HG03025 (cell line): ENCODE results near the gene WWOX.

Source experiments
- ATAC-seq: cut with Tn5 transposase; IDR thresholded peaks from one replicate; pipeline ENCODE4 v1.9.1; 2021; ENCODE audit warnings: mild to moderate bottlenecking, moderate library complexity; ENCODE audit not compliant: unreplicated experiment, low FRiP score

The WWOX gene

DNA sequence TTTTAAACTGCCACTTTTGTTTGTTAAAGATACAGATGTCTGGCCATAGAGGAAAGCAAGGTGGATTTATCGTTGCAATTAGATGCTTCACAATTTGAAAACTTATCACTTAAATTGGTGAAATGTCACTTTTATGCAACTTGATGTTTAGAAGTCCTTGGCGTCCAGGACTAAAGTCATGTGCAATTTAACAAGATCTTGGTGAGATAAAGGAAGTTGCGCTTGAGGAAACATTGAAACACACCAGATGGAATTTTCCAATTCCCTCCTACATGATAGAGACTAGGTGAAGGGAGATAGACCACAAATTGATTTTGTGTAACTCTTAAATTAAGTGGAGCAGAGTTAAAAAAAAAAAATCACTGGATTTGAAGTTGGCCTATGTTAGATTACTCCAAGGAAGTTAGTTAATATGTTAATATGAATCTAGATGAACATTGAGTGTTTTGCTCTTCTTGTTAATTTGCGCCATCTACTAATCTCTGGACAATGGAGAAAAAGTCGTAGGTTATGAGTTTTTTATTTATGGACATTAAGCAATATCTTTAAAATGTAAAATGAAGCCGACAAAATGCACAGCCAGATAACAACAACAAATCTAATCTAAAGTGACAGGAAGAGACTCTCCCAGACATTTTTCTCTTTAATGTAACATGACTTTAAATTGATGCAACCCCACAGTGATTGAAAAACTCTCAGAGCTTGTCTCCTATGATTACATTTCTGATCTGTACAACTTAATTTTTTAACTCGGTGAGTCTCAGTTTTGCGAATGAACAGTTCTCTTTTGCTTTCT, 119.6 kb downstream of the WWOX start:
- ATAC-seq: no peak

GRCh38 chr16:78220571-78220970, 121.1 kb downstream of the WWOX start:
- ATAC-seq: no peak

GRCh38 chr16:78221892-78222291, 122.4 kb downstream of the WWOX start:
- ATAC-seq: no peak

- ATAC-seq: no peak
These were observed 124.9 kb downstream of the WWOX start for GRCh38 chr16:78224342-78224741.

GRCh38 chr16:78225919-78226318, 126.5 kb downstream of the WWOX start:
- ATAC-seq: no peak

DNA sequence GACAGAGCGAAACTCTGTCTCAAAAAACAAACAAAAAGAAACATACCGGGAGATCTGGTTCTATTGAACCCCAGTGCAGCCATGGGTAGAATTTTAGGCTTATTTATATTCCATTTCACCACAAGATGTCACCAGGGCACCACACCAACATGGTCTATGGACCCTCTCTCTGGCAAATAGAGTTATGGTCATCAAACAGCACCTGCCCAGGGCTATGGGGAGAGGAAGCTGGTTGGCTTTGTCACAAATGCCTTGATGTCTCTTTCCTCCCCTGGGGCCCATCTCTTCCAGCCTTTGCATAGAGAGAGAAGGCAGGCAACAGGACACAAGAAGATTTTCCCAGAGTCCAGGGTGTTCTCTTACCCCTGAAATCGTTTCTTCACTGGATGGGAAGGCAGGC, 128.4 kb downstream of the WWOX start:
- ATAC-seq: no peak

DNA sequence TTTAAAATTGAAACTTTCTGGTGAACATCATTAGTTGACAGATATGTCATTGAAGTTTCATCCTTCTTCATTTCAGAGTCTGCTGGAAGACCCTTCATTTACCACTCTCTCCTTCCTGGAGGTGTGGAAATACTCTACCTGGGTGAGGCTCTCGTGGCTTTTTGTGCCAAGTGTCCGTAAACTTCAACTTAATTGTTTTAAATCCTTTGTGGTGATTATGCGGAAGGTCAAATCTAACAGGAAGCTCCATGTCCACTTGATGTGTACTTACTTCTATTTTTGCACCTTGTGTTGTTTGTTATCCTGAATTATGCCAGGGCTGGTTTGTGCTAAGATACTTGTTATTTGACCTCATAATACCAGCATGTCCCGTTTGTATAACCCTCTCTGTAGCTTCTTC, 129.2 kb downstream of the WWOX start:
- ATAC-seq: no peak

- no peak for ATAC-seq
These were observed 131.4 kb downstream of the WWOX start for GRCh38 chr16:78230832-78231231.

DNA sequence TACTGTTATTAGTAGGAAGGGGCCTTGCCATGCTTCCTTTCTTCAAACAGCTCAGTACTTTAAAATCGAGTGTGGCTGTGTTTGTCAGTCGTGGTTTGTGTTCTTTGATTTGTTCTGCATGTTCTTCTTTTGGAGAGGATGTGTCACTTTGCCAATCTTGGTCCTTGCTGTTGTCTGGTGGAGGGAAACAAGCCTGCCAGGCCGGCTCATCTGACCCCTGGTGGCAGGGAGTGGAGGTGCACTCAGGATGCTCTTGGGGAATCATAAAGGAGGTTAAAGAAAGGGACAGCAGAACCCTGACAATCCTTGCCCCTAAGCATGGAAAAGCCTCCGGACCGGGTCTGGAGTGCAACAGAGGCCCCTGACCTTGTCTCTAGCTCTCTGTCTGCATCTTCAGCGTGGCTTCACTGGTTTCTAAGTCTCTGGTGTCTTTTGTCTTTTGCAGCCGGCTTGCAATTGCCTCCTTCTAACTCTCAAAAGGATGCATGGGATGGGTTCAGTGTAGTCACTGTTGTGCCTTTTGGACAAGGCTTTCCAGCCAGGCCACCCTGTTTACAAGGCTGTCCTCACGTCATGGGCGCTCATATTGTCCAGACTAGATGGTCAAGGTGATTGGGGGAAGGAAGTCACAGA, 135.8 kb downstream of the WWOX start:
- no peak for ATAC-seq

DNA sequence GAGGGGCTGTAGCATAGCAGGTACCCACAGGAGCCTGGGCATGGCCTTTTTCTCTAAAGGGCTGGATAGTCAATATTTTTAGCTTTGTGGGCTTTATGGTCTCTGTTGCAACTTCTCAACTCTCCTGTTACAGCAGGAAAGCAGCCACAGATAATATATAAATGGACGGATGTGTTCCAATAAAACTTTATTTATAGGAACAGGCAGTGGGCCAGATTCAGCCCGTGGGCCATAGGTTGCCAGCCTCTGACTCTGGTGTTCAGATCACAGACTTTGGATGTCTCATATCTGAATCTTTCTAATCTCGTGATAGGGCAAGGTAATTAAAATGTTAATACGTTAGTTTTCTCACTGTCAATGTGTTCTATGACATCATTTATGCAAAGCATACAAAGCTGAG, 136.4 kb downstream of the WWOX start:
- no peak for ATAC-seq

GRCh38 chr16:78237841-78238240, 138.4 kb downstream of the WWOX start:
- no peak for ATAC-seq

- no peak for ATAC-seq
These were observed 141.2 kb downstream of the WWOX start for GRCh38 chr16:78240459-78241222.

DNA sequence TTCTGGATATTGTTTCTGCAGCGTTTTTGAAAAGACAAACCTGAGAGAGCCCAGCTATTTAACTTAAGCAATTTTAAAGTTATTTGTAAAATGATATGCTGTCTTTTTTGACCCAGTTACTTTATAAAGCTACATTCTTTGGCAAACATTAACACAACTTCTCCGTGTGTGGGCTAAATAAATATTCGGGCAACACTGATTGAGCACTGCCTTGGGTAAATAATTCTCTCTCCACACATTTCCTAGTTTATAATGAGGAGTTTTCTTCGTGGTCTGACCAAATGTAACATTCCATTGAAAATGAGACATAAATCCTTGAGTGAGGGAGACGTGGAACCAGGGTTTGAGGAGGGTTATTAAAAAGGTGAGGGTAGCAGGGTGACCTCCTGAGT, 142.8 kb downstream of the WWOX start:
- no peak for ATAC-seq

DNA sequence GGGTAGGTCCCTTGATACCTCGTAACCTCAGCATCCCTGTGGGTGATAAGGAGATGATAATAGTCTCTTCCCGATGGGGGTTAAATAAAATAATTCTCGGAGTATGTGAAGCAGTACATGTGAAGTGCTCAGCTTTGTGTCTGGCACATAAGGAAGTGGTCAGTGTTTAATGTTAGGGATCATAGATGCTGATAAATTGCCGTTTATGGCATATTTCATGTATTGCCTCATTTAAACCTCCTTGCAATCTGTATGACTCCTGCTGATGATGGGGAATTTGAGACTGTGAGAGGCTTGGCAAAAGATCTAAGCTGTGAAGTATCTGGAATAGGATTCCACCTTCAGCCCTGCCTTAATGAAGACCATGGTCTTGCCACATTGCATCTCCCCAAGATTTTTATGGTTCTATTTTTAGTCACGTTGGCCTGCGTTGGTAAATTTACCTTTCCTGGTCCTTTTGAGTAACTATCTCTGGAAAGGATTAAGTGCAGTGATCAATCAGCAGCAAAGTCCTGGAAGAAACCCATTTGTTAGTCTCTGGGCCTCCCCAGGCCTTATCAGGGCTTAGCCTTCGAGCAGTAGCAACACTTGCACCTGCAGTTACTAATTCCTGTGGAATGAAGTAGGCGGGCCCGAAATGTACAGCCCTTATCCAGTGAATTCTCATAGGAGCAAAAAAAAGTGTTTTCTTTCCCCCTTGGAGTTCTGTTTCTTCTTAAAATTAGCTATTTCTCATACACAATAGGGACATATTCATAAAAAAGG, 144.9 kb downstream of the WWOX start:
- ATAC-seq: no peak

DNA sequence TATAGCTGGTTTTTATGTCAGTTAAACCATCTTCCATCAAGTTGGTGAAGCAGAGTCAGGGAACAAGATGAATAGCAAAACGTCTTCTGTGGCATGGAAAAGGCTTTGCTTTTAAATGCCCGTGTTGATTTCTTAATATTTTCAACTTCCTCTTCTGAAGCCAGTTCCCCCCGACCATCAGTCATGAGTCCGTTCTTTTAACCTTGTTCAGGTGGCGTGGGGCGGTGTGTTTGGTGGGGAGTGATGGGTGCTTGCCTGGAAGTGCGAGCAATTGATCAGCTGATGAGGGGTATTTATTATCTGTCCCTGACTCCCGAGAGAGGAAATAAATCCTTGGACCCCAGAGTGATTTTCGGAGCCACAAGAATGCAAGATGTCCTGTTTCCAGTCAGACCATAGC, 147.1 kb downstream of the WWOX start:
- ATAC-seq: no peak

DNA sequence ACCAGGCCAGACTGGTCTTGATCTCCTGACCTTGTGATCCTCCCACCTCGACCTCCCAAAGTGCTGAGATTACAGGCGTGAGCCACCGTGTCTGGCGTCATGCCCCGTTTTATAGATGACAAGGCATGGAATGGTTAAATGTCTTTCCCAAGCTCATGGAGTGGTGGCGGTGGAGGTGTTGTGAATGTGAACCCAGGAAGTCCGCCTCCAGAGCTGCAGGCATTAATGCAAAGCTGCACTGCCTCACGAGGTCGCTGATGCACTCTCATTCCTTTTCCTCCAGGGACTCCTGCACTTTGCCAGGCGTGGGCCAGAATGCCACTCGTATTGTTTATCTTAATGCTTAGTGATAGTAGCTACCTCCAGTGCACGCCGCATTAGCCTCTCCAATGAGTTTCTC, 149.6 kb downstream of the WWOX start:
- ATAC-seq: no peak

DNA sequence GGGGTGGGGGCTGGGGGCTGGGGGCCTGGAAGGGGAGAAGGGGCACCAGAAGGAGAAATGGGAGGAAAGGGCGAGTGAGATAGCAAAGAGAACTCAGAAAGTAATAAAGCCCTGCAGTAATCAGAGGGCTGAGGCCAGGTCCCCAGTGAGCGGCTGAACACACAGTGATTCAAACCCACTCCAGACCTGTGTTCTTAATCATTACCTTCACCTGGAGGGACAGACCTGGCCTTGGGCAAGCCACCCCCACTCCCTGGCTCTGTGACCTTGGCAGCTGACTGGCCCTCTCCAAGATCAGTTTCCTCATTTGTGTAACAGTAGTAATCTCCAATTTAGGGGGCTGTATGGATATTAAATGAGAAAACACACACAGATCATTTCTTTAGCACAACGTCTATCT, 150.4 kb downstream of the WWOX start:
- no peak for ATAC-seq

DNA sequence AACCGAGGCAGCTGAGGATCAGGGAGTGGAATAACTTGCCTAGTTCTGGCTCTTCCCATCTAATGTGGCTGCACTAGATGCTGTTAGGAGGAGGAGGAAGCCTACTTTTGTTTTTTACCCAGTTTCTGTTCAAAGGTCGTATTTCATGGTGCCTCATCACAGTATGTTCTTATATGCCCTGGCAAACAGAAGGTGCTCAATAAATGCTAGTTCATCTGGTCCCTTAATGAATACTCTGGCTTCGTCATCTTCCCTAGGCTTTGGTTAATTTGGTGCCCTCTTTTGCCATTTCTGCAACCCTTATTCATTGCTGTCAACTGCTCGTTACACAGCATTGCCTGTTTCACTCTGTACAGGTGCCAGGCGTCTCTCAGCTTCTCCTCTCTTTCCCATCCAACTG, 151.7 kb downstream of the WWOX start:
- no peak for ATAC-seq

- no peak for ATAC-seq
These were observed 153.3 kb downstream of the WWOX start for GRCh38 chr16:78252757-78253156.

DNA sequence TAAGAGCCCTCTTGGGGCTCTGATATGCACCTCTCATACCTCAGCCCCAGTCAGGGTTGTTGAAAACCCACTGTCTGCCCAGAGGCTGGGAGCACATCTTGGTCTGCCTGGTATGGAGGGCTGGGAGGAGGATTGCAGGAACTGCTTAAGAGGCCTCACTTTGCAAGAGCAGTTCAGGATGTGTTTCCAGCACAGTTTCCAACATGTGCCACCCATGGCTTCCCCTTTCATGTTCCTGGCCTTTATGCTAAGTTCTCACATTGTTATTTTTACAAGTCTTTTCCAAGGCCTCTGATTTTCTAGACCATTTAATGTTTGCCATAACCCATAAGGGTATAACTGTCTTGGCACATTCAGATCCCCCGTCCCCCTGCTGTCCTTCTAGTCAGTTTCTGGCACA, 155.4 kb downstream of the WWOX start:
- ATAC-seq: no peak
